Measurements from ENCODE around the gene ST3GAL5. TPM values are rescaled to one million over a fixed set of nuclear protein-coding genes. Genes with fewer than 3 reads are reported as not detected.

The ST3GAL5 gene
- total RNA-seq, 1 experiment from 2014 or later = 5.9 TPM

DNA sequence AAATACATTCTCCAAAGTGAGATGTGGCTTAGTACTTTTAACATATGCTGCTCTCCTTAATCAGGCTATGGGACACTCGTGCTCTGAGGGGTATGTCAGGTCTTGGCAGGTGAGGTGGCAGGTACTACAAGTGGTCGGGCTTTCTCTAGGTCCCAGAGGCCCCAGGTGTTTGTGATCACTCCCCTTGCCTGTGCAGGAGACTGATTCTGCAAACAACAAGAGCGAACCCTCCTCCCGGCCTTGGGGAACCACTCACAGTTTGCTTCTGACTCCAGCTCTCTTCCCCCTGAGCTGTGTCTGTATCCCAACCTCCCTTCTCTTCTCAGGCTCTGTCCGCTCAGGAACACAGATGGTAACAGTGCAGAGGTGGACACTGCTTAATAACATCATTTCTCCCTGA is 86.9 kb downstream of the ST3GAL5 start:
- Histone ChIP-seq H3K9me3 (ENCODE audit: insufficient read depth, low read depth) (no peaks in the 10 kb centered on the region), H3K79me2 (ENCODE audit: low read depth) (no peaks in the 10 kb centered on the region), H4K20me1 (ENCODE audit: insufficient read depth) (no peaks in the 10 kb centered on the region; the same call in 1 of the 2 replicates), H3K4me2 (no peak overlapping the region), H3K27me3 (ENCODE audit: insufficient read depth, low read depth) (no peaks in the 10 kb centered on the region), H2AFZ (no peak overlapping the region), H3K9me2 (ENCODE audit: insufficient read depth) (no peaks in the 10 kb centered on the region), H3K36me3 (ENCODE audit: low read depth) (no peaks in the 10 kb centered on the region), H3K4me3 (no peak overlapping the region), H3K27ac (no peak overlapping the region), H3K4me1 (replicated peaks; ENCODE audit: insufficient read depth) (peaks cover 10% of the 10 kb centered on the region), H3F3A (ENCODE audit: insufficient read depth, low read depth) (0 out of 2 replicates have a peak, but pooled peaks cover 5% of the 10 kb centered on the region)
- DNase-seq = no peak
- intact Hi-C loops (cut with micrococcal nuclease; ENCODE audit: unreplicated experiment) = no loop called here
- POLR2A ChIA-PET (ENCODE audit: unreplicated experiment) = no interaction called here
- CTCF ChIA-PET = interaction anchor here (1.5 kb wide), 1 partner anchor 73 kb away, joined by 3 read pairs; no protein-coding TSS in a partner anchor
- no peak for TF ChIP-seq EZH2 (IDR thresholded peaks at IDR 0.05; ENCODE audit: low read depth)
- no TSS peak for BruUV-seq (replicated peaks)

DNA sequence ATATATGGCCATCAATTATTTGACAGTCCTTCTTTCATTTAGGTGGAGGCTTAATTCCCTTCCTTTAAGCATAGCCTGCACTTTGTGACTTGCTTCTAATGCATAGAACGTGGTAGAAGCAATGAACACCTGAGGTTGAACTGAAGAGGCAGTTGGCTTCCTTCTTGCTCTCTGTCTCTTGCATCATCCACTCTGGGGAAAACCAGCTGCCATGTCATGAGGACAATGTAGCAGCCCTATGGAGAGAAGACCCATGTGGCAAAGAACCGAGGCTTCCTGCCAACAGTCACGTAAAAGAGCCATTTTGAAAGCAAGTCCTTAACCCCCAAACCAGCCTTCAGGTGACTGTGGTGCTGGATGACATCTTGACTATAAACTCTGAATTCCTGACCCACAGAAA is 88.2 kb downstream of the ST3GAL5 start:
- H2AFZ ChIP-seq = no peak overlapping the region
- H3K4me2 ChIP-seq = no peak overlapping the region
- TF ChIP-seq EZH2 (IDR thresholded peaks at IDR 0.05; ENCODE audit: low read depth) = no peak
- TF ChIP-seq, protein P1, sequence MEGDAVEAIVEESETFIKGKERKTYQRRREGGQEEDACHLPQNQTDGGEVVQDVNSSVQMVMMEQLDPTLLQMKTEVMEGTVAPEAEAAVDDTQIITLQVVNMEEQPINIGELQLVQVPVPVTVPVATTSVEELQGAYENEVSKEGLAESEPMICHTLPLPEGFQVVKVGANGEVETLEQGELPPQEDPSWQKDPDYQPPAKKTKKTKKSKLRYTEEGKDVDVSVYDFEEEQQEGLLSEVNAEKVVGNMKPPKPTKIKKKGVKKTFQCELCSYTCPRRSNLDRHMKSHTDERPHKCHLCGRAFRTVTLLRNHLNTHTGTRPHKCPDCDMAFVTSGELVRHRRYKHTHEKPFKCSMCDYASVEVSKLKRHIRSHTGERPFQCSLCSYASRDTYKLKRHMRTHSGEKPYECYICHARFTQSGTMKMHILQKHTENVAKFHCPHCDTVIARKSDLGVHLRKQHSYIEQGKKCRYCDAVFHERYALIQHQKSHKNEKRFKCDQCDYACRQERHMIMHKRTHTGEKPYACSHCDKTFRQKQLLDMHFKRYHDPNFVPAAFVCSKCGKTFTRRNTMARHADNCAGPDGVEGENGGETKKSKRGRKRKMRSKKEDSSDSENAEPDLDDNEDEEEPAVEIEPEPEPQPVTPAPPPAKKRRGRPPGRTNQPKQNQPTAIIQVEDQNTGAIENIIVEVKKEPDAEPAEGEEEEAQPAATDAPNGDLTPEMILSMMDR (conservative IDR thresholded peaks at IDR 0.05) = no peak
- no peaks in the 10 kb centered on the region; the same call in 1 of the 2 replicates for H4K20me1 ChIP-seq (ENCODE audit: insufficient read depth)
- no peak overlapping the region for H3K4me3 ChIP-seq
- POLR2A ChIA-PET (ENCODE audit: unreplicated experiment) = no interaction called here
- H3K27ac ChIP-seq = no peak overlapping the region
- CTCF ChIA-PET = no interaction called here
- no peaks in the 10 kb centered on the region for H3K79me2 ChIP-seq (ENCODE audit: low read depth)
- H3K9me3 ChIP-seq (ENCODE audit: insufficient read depth, low read depth) = no peaks in the 10 kb centered on the region
- no peaks in the 10 kb centered on the region for H3K9me2 ChIP-seq (ENCODE audit: insufficient read depth)
- H3F3A ChIP-seq (ENCODE audit: insufficient read depth, low read depth) = no peaks in the 10 kb centered on the region
- H3K4me1 ChIP-seq (replicated peaks; ENCODE audit: insufficient read depth) = peaks cover 10% of the 10 kb centered on the region
- intact Hi-C loops (cut with micrococcal nuclease; ENCODE audit: unreplicated experiment) = no loop called here
- BruUV-seq (replicated peaks) = no TSS peak
- no peak for DNase-seq
- no peaks in the 10 kb centered on the region for H3K27me3 ChIP-seq (ENCODE audit: insufficient read depth, low read depth)
- H3K36me3 ChIP-seq (ENCODE audit: low read depth) = no peaks in the 10 kb centered on the region

DNA sequence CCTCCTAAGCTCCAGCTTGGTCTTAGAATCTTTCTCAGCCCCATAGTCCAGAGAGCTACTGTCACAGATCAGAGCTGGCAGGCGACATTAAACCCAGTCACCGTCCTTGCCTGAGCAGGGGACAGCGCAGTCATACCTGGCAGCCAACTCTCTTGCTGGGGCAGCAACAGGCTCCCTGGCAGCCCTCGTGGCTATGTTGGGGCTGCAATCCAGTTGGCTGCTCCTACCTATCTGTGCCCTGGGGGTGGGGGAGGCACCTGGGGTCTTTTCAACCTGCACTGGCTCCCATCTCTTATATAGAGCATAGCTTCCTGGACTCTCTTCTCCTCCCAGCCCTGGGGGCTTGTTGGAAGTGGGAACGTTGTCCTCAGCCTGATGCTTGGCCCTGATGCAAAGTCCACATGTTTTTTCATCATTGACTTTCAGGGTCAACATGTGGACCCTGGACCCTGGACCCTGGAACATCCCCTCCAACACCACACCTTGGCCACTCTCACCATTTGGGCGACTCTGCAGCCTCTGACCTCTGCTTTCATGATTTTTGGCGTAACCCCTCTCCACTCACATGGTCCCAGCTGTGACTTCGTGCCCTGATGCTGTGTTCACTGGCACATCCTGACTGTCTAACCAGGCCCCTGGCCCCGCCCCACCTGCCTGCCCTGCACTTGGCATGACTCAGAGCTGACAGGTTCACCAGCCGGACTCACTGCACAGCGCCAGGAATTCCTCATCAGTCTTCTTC is 89.4 kb downstream of the ST3GAL5 start:
- no peak overlapping the region for H2AFZ ChIP-seq
- H3K27ac ChIP-seq = no peak overlapping the region
- ChIA-PET CTCF (interaction anchor here (0.6 kb wide), 1 partner anchor 46 kb away, joined by 5 read pairs; the partner anchor contains the start of gene ATOH8), POLR2A (ENCODE audit: unreplicated experiment) (no interaction called here)
- peaks cover 10% of the 10 kb centered on the region for H3K4me1 ChIP-seq (replicated peaks; ENCODE audit: insufficient read depth)
- intact Hi-C loops (cut with micrococcal nuclease; ENCODE audit: unreplicated experiment) = loop anchor here (2.0 kb wide), 1 partner anchor 49 kb away; no protein-coding TSS in a partner anchor
- no peaks in the 10 kb centered on the region for H3K79me2 ChIP-seq (ENCODE audit: low read depth)
- no peaks in the 10 kb centered on the region for H3K27me3 ChIP-seq (ENCODE audit: insufficient read depth, low read depth)
- H3K4me2 ChIP-seq = peak overlapping the region; percentile 41
- H4K20me1 ChIP-seq (ENCODE audit: insufficient read depth) = no peaks in the 10 kb centered on the region; the same call in 1 of the 2 replicates
- peak; percentile 67 to 73 for DNase-seq
- BruUV-seq (replicated peaks) = no TSS peak
- H3K9me2 ChIP-seq (ENCODE audit: insufficient read depth) = no peaks in the 10 kb centered on the region
- TF ChIP-seq, protein P1 (conservative IDR thresholded peaks at IDR 0.05) = no peak
- H3K36me3 ChIP-seq (ENCODE audit: low read depth) = no peaks in the 10 kb centered on the region
- H3F3A ChIP-seq (ENCODE audit: insufficient read depth, low read depth) = no peaks in the 10 kb centered on the region
- no peak overlapping the region for H3K4me3 ChIP-seq
- H3K9me3 ChIP-seq (ENCODE audit: insufficient read depth, low read depth) = no peaks in the 10 kb centered on the region
